ENCODE measurements around the gene PIP5K1B.

DNA sequence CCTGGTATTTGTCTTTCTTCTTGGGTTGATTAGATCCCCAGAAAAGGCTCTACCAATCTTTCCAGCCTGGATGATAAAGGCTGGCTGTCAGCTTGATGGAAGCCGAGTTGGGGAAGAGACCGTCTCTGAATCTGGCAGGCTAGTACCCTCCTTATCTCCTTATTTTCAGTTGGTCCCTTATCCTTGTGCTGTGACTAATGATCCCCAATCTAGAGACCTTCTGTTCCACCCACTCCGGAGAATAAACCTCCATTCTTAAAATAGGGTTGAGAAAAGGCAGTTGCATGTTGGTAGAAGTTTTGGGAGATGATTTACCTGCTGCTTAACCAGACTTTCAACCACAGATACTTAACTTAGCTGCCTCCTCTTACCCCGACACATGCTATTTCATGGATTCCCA, 256.5 kb downstream of the PIP5K1B start:
- TF ChIP-seq EZH2 (IDR thresholded peaks at IDR 0.05; ENCODE audit: borderline replicate concordance, low read depth, low read length, poor library complexity, severe bottlenecking), result no peak
- TF ChIP-seq, protein P1, sequence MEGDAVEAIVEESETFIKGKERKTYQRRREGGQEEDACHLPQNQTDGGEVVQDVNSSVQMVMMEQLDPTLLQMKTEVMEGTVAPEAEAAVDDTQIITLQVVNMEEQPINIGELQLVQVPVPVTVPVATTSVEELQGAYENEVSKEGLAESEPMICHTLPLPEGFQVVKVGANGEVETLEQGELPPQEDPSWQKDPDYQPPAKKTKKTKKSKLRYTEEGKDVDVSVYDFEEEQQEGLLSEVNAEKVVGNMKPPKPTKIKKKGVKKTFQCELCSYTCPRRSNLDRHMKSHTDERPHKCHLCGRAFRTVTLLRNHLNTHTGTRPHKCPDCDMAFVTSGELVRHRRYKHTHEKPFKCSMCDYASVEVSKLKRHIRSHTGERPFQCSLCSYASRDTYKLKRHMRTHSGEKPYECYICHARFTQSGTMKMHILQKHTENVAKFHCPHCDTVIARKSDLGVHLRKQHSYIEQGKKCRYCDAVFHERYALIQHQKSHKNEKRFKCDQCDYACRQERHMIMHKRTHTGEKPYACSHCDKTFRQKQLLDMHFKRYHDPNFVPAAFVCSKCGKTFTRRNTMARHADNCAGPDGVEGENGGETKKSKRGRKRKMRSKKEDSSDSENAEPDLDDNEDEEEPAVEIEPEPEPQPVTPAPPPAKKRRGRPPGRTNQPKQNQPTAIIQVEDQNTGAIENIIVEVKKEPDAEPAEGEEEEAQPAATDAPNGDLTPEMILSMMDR (conservative IDR thresholded peaks at IDR 0.05; ENCODE audit: low read depth, low read length), result no peak
